NCI-H187 (cell line): ENCODE data around the gene PTCH1.

Source experiments
- DNase-seq, 2 experiments: peaks; one replicate each; lab custom pipeline; 2025; lab: John Stamatoyannopoulos, UW

Gene PTCH1

GRCh38 chr9:95399261-95399660 is 117.5 kb downstream of the PTCH1 start:
- peak in 1 of 2 experiments; percentile 5 for DNase-seq
